ENCODE data around the gene IQSEC1.

The IQSEC1 gene

GRCh38 chr3:13004376-13004775, 68.9 kb downstream of the IQSEC1 start:
- no peak overlapping the region for H3K4me3 ChIP-seq (ENCODE audit: low read length)
- TF ChIP-seq, protein P1, sequence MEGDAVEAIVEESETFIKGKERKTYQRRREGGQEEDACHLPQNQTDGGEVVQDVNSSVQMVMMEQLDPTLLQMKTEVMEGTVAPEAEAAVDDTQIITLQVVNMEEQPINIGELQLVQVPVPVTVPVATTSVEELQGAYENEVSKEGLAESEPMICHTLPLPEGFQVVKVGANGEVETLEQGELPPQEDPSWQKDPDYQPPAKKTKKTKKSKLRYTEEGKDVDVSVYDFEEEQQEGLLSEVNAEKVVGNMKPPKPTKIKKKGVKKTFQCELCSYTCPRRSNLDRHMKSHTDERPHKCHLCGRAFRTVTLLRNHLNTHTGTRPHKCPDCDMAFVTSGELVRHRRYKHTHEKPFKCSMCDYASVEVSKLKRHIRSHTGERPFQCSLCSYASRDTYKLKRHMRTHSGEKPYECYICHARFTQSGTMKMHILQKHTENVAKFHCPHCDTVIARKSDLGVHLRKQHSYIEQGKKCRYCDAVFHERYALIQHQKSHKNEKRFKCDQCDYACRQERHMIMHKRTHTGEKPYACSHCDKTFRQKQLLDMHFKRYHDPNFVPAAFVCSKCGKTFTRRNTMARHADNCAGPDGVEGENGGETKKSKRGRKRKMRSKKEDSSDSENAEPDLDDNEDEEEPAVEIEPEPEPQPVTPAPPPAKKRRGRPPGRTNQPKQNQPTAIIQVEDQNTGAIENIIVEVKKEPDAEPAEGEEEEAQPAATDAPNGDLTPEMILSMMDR (conservative IDR thresholded peaks at IDR 0.05; ENCODE audit: low read length): no peak
- no peak for DNase-seq (ENCODE audit: low read depth)

DNA sequence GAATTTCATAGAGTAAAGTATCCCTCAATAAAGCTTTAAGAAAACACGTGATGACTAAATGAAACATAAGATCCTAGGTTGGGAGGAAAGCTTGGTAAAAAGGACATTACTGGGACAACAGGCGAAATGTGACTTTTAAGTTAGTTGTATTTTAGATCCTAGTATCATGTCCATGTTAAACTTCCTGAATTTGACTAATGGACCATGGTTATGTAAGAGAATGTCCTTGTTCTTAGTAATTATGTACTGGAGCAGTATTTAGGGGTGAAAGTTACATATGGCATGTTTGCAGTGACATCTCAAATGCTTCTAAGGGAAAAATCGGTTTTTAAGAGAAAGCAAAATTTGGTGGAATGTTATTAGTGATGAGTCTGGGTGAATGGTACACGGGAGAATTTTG, 69.6 kb downstream of the IQSEC1 start:
- H3K4me3 ChIP-seq (ENCODE audit: low read length): no peak overlapping the region

DNA sequence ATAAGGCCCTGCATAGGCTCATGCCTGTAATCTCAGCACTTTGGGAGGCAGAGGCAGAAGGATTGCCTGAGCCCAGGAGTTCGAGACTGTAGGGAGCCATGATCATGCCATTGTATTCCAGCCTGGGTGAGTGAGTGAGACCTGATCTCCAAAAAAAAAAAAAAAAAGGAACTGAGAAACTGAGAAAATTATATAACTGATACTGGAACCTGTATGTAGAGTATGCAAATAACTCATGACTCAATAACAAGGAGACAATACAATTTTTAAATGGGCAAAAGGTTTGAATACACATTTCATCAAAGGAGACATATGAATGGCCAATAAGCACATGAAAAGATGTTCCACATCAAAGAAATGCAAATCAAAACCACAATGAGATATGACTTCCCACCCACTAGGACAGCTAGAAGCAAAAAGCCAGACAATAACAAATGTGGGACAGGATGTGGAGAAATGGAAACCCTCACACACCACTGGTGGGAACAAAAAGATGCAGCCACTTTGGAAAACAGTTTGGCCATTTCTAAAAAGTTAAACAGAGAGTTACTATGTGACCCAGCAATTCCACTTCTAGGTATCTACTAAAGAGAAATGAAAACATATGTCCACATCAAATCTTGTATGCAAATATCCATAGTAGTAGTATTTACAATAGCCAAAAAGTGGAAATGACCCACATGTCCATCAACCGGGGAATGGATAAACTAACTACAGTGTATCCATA, 70.7 kb downstream of the IQSEC1 start:
- no peak for DNase-seq (ENCODE audit: low read depth)
- no peak overlapping the region for H3K4me3 ChIP-seq (ENCODE audit: low read length)
- TF ChIP-seq, protein P1 (conservative IDR thresholded peaks at IDR 0.05; ENCODE audit: low read length): no peak

More for the DNA sequence above, 69.6 kb downstream of the IQSEC1 start:
- TF ChIP-seq, protein P1 (conservative IDR thresholded peaks at IDR 0.05; ENCODE audit: low read length): no peak
- DNase-seq (ENCODE audit: low read depth): no peak

GRCh38 chr3:12999147-13000140, 73.8 kb downstream of the IQSEC1 start:
- H3K4me3 ChIP-seq (ENCODE audit: low read length): no peak overlapping the region
- TF ChIP-seq, protein P1 (conservative IDR thresholded peaks at IDR 0.05; ENCODE audit: low read length): no peak
- no peak for DNase-seq (ENCODE audit: low read depth)

DNA sequence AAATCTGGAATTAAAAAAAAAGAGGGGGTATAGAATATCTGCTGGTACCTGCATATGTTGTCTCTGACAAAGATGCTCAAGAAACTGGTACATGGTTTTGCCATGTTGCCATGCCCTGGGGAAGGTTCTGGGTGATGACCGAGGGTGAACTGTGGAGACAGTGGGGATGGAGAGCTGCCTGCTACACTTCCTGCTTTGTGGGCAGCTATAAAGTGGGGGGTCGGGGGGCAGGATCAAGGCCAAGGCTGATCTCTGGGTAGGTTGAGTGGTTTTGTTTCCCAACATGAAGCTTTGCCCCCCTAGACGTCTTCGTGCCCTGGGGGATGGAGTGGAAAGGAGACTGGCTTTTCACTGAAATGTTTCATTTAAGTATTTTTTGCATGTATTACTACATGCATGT, 74.6 kb downstream of the IQSEC1 start:
- TF ChIP-seq, protein P1 (conservative IDR thresholded peaks at IDR 0.05; ENCODE audit: low read length): no peak
- no peak for DNase-seq (ENCODE audit: low read depth)
- H3K4me3 ChIP-seq (ENCODE audit: low read length): no peak overlapping the region

DNA sequence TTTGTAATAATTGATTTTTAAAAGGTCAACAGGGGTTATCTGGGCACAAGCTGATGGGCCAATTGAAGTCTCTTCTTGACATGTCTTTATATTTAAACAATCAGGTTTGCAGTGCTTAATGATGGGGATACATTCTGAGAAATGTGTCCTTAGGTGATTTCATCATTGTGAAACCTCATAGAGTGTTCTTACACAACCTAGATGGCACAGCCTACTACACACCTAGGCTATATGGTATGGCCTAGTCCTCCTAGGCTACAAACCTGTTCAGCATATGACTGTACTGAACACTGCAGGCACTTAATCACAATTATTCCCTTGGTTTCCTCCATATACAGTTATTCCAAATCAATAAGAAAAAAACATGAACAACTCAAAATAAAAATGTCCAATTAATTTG, 75.8 kb downstream of the IQSEC1 start:
- no peak for DNase-seq (ENCODE audit: low read depth)
- TF ChIP-seq, protein P1 (conservative IDR thresholded peaks at IDR 0.05; ENCODE audit: low read length): no peak
- no peak overlapping the region for H3K4me3 ChIP-seq (ENCODE audit: low read length)

Data from AG10803 (cell line).